GM21526 (cell line): ENCODE measurements around the gene C19orf67.

Experiments
- ATAC-seq: cut with Tn5 transposase; IDR thresholded peaks from one replicate; pipeline ENCODE4 v1.9.1; 2021; ENCODE audit warnings: moderate library complexity; ENCODE audit not compliant: unreplicated experiment, low FRiP score

The C19orf67 gene

DNA sequence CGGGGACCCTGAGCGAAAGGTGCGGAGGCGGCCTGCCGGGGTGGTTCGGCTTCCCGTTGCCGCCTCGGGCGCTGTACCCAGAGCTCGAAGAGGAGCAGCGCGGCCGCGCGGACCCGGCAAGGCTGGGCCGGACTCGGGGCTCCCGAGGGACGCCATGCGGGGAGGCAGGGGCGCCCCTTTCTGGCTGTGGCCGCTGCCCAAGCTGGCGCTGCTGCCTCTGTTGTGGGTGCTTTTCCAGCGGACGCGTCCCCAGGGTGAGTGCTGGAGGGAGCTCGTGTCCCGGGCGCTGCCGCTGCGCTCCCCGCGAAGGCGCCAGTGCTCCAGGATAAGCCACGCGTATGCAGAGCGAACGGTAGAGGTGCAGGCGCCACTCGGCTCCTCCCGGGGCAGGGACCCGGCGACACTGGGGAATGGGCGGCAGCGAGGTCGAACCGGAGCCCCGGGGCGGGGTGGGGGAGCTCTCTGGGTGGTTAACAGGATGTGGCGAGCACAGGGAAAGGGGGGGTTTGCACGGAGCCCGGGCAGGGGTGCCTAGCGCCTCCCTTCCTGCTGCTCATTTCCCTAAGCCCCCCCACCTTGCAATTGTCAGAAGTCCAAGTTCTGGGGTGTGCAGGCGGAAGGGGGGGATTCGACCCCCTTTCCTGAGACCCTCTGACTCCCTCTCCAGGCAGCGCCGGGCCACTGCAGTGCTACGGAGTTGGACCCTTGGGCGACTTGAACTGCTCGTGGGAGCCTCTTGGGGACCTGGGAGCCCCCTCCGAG is 53.7 kb downstream of the C19orf67 start, which contains the start of gene IL27RA:
TSS of gene IL27RA (plus strand) at position 44 of the 762 bp plus-strand sequence. CDS start at position 155, 111 bp downstream.
- ATAC-seq, result no peak
